ENCODE results near the gene C8A.

DNA sequence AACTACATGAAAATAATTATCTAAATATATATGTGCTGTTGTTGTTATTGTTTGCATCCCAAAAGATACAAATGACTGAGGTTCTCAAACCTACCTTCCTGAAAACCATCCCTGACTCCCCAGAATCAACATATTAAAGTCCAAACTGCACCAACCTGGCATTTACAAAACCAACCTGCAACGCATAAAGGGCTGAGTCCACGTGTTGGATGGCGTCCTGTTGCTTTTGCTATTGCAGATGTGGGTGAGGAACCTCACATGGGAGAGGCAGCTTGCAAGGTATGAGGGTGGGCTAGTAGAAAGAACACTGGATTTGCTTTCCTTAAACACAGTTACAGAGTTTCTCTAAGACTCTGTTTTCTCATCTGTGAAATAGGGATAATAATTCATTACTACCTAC is 112.8 kb downstream of the C8A start:
- TF ChIP-seq POLR2A (IDR thresholded peaks at IDR 0.05; ENCODE audit: low read length) (no peak), GATA1 (IDR thresholded peaks at IDR 0.05; ENCODE audit: low read depth, low read length) (no peak)

All from erythroblast (primary cell).